ENCODE results near the gene SEMA3F.
"Not testable (repeated sequence)": the region's sequence is repeated elsewhere in the genome, so short reads cannot be mapped to it uniquely, and the experiment has no call there.

SEMA3F gene

DNA sequence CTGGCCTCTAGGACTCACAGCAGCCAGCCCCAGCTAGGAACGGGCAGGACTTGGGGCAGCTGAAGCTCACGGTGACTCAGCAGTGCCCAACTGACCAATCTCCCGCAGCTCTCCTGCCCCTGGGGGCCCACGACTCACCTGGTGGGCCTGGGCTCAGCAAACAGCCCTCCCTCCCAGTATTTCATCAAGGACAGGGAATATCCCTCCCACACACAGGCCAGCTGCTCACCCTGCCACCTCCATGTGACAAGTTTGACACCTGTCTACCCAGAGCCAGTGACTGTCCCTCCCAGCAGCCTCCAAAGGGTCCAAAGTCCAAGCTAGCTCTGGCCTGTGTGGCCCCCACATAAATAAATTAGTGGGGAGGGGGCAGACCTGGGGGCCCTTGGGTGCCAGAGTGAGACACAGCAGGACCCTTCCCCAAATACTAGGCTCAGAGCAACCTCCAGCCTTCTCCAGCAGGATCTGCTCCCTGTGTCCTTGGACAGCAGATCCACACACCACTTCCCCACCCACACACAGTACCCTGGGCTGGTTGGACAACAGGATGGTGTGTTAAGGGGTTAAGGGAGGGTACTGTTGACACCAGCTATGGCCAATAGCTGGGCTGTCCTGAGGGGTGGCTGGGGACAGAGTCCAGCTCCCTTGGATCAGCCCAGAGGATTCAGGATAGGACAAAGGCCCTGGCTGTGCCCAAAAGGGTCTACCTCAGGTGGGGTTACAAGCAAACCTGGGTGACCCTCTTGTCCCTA, 40.6 kb downstream of the SEMA3F start:
- DNase-seq, result no peak

DNA sequence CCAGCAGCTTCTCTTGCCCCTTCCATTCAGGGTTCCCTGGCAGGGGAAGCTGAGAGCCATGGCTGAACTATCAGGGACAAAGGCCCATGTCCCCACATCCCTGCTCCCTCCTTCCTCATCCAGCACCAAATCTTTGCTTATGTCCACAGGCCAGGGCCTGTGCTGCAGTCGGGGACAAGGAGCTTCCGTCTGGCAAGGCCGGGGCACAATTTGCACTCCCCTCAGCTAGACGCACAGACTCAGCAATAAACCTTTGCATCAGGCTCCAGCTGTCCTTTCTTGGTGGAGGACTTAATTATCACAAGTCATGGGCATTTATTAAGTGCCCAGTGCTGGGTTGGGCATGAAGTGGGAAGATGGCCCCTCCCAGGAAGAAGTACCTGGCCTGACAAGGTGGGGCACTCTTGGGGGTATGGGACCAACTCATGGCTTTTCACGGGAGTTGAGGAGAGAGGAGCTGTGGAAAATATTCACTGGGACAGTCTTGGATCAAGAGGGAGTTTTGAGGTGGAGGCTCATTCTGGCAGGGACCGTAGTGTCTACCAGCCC, 41.2 kb downstream of the SEMA3F start:
- no peak for DNase-seq

DNA sequence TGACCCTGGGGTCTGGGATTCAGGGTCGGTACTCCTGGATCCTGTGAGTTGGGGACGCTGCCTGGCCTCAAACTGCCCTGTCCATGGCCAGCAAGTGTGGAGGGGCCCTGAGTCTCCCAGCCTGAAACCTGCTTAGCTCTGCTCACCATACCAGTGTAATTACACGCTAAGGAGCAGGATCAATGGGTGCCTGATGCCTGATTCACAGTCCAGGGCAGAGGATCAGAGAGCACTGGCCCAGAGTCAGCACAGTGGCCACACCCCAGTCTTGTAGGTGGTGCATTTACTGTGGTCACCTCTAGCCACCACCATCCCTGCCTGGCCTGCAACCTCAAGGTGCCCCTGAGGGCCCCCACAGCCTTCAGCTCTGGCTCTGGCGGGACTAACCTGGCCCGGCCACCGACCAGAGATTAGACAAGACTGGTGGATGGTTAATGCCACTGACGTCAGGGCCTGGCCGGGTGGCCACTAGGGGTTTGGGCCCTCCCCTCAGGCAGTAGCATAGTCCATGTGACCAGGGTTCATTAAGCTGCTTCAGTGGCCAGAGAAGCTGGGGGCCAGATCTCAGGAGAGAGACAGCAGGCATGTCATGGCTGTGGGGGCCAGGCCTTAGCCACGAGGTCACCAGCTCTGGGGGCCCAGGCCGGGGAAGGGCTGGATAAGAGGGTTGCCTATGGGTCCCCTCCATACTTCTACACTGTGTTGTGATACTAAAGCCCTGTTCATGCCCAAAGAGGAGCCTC, 46.6 kb downstream of the SEMA3F start:
- DNase-seq, result no peak

DNA sequence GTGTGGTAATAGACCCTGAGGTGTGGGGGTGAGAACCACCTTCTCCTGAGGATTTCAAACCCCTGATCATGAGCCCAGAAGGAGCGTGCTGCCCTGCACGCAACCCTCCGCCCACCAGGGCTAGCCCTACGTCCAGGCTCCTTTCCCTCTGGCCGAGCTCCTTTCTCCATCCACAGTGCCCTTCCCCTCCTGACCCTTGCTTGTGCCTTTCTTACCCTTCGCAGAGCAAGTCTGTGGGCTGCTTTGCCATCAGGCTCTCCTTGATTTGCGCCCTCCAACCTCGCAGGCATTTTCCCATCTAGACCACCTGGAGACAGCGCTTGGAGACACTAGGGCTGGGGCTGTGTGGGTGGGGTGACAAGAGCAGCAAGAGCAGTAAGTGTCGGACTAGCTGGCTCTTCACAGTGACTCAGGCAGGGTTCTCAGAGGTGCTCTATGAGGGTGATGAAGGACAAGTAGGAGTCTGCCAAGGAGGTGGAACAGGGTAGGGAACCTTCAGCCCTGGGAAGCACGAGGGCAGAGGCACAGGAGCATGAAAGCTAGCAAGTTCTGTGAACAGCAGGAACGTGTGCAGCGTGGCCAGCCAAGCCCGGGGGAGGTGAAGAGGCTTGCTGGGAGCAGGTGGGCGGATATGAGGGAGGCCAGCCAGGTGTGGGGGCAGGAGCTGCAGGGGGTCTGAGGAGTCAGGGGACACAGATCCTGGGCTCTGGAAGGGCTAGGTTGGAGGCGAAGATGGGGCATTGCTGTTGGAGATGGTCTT, 47.4 kb downstream of the SEMA3F start:
- no peak for DNase-seq

- no peak for DNase-seq
Measured at GRCh38 chr3:50203113-50203808, 48.1 kb downstream of the SEMA3F start.

DNA sequence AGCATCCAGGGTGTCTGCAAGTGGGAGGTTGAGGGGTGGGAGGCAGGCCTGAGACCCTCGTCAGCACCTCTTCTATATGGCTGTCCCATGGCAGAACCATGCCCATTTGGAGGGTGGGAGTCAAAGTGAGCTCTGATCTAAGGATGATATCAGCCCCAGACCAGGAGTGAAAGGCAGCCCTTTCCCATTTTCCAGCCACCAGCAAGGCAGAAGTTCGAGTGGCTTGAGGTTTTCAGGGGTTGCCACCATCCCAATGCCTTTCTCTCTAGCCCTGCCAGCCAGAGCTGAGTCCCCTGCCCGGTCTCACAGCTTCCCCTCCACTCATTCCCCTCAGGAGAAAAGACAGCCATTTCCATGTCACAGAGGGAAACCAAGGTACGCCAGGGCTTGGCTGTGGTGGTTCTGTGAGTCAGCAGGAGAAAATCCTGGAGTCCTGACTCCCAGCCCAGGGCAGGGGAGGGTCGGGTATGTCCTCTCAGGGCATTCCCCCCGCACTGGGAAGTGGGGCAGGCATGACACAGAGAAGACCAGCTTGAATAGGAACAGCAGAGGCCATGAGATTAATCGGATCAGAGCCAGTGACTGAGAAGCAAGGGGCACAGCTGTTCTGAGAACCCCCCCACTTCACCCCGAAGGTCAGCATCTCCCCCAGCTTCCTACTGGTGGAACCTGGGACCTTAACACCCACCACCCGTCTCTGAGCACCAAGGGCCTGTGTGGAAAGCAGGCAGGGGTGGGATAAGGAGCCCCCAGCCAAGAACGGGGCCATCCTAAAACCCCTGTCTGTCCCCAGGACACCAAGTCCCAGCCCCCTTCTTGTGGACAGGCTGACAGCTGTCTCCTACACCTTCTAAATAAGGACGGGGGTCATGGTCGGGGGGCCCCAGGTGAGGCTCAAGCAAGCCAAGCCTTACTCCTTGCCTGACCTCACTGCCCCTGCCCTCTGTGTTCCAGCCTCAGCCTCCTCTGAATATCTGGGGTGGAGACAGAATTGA, 49.0 kb downstream of the SEMA3F start:
- DNase-seq, result no peak

- no peak for DNase-seq
Measured at GRCh38 chr3:50204804-50205412, 49.8 kb downstream of the SEMA3F start, which contains the start of gene SLC38A3. SLC38A3 (plus strand) TSS chr3:50205271; CDS start chr3:50214200, 8,929 bp downstream.

GRCh38 chr3:50205413-50206276, 50.5 kb downstream of the SEMA3F start:
- DNase-seq, result no peak

DNA sequence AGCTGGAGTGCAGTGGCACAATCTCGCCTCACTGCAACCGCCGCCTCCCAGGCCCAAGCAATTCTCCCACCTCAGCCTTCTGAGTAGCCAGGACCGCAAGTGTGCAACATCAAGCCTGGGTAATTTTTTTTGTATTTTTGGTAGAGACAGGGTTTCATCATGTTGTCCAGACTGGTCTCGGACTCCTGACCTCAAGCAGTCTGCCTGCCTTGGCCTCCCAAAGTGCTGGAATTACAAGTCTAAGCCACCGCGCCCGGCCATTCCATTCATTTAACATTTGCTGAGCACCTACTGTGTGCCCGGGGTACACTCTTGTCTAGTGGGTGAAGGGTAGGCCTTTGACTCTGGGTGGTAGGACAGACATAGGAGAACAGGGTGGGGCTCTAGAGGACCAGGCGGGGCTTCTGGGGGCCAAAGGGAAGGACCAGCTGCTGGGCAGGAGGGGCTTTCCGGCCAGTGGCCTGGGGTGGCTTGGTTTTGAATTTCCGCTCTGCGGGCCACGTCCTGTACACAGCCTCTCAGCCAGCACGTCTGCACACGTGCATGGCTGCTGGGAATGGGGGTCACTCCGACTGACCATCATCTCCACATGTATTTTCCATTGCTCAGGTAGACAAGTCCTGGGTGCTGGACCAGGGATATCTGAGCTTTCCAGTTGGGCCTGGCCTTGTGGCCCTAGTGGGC, 52.4 kb downstream of the SEMA3F start:
- DNase-seq, result no peak

DNA sequence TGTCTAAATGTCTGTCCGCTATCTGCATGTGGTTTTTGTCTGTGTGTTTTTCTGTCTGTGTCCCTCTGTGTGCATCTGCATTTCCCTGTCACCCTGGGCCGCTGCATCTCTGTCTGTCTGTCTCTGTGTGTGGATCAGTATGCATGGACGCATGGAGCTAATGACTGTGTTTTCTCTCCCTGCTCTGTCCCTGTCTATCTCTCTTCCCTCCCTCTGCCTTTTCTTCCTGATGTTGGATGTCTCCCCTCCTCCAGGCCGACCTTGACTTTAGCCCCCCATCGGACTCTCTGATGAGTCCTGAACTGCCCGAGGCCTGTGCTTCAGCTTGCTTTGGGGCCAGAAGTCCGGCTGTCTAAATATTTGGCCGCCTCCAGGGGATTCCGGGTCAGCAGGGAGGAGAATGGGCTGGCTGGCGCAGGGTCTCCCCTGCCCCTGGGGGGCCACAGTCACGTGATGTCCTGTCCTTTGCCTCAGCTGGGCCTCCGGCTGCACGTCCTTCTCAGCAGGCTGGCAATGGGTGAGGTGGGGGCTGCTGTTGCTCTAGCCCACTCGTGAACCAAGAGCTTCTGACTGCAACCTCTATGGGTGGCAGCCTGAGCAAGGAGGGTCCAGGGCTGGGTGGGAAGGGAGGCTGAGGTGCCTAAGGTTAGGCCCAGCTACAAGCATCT, 53.7 kb downstream of the SEMA3F start:
- no peak for DNase-seq

DNA sequence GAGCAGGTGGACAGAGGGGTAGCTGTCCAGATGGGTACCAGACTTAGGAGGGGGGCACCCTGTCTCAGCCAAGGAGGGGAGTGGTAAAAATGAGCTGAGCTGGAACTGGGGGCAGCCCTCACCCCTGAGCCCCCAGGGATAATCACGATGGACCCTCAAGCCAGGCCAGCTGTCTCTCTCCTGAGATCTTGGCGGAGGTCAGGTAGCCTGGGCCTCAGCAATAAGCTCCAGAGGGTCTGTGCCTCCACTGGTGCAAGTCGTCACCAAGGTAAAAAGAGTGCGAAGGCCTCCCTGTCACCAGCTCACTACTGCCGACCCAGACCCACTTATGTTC, 55.0 kb downstream of the SEMA3F start:
- no peak for DNase-seq

DNA sequence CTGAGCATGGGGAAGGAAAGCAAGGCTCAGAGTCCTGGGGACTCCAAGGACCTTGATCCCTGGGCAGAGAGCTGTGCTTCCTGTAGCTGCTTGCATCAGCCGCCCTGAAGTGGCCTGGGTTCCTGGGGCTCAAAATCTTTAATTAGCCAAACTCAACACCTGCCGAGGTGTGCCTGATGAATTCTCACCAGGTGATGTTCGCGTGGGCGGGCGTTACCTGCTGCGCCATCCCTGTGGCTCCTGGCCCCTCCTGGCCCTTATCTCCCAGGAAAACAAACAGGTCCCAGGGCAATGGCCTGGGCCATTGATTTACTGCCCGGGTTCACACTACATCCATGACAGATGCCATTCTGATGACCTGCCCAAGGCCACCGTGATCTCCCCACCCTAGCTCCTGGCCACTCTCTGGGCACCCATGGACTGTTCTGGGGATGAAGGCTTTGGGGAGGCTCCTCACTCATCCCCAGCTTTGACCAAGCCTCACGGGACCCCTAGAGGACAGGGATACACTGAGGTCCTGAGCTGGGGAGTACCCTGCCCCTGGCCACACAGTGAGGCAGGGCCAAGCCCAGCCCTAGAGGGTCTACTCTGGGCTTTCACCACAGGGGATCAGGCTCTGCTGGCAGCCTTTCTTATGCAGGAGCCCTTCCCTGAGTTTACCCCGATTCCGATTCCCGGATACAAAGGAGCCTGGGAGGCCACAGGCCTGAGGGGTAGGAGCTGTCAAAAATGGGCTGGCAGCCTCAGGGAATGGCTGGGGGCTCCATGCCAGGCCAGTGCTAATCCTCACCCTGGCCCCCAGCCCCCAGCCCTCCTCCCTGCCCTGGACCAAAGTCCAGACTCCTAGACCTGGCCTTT, 55.6 kb downstream of the SEMA3F start:
- DNase-seq, result no peak

DNA sequence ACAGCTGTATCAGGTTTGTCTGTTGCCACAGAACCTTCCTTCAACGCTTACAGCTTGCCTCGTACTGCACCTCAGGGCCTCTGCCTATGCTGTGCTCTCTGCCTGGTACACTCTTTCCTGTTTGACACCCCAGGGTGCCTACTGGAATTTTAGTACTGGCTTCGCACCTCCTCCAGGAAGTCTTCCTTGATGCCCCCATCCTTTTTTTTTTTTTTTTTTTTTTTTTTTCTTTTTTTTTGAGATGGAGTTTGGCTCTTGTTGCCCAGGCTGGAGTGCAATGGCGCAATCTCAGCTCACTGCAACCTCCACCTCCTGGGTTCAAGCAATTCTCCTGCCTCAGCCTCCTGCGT, 56.2 kb downstream of the SEMA3F start:
- not testable (repeated sequence) for DNase-seq

- no peak for DNase-seq
Measured at GRCh38 chr3:50211930-50212329, 56.8 kb downstream of the SEMA3F start.

GRCh38 chr3:50212502-50212901, 57.4 kb downstream of the SEMA3F start:
- DNase-seq, result no peak

DNA sequence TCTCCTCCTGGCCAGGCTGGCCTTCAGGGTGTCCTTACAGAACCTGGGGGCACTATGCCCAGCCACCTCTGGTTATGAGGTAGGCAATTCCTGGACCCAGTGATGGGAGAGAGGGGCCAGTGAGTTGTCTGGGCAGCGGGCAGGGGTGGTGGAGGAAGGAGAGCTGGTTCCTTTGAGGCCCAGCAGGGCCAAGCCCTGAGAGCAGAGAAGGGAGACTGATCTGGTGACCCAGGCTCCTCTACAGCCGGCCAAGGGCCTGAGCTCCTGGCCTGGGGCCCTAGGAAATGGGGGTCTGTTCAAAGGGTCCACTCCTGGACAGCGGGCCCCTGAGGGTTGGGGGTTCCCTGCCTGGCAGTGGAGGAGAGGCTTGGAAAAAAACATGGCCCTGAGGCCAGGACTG, 57.8 kb downstream of the SEMA3F start:
- no peak for DNase-seq

DNA sequence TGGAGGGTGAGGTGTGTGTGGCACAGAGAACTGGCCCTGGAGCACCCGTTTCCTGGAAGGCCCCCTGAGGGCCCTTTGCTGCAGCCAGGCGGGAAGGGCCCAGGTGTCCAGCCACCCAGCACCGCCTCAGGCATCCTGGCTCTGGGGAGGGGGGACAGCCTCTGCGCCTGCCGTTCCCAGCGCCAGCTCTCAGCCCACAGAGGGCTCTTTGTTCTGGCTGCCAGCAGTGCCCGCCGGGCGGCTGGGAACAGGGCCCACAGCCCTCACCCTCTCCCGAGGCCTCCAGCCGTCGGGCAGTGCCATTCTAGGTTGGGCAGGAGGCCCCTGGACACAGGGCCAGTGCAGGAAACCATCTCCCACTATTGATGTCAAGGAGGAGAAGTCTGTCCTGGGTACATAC, 58.2 kb downstream of the SEMA3F start:
- DNase-seq, result no peak

GRCh38 chr3:50214824-50215223, 59.7 kb downstream of the SEMA3F start:
- no peak for DNase-seq

Measured in NCI-H774 (cell line).